OCI-M2 (cell line): ENCODE results near the gene PDHB.

Source experiments
- DNase-seq: peaks from one replicate; lab custom pipeline; 2025; ENCODE audit not compliant: unreplicated experiment; lab: John Stamatoyannopoulos, UW

Gene PDHB

GRCh38 chr3:58404396-58404795, 29.2 kb downstream of the PDHB start:
- DNase-seq = no peak

GRCh38 chr3:58403513-58404109, 30.0 kb downstream of the PDHB start:
- no peak for DNase-seq

- DNase-seq = no peak
Observed at GRCh38 chr3:58398669-58399333, 34.8 kb downstream of the PDHB start.

- DNase-seq = no peak
Observed at GRCh38 chr3:58394339-58394738, 39.3 kb downstream of the PDHB start.

GRCh38 chr3:58392181-58392580, 41.5 kb downstream of the PDHB start:
- no peak for DNase-seq

- DNase-seq = no peak
Observed at GRCh38 chr3:58391156-58391865, 42.3 kb downstream of the PDHB start.

GRCh38 chr3:58388550-58389091, 45.0 kb downstream of the PDHB start:
- no peak for DNase-seq

GRCh38 chr3:58387650-58388546, 45.7 kb downstream of the PDHB start:
- DNase-seq = no peak

GRCh38 chr3:58386626-58387365, 46.8 kb downstream of the PDHB start:
- DNase-seq = no peak

GRCh38 chr3:58384381-58385090, 49.1 kb downstream of the PDHB start:
- DNase-seq = no peak

GRCh38 chr3:58383904-58384303, 49.7 kb downstream of the PDHB start:
- no peak for DNase-seq

- no peak for DNase-seq
Observed at GRCh38 chr3:58383476-58383875, 50.2 kb downstream of the PDHB start.

GRCh38 chr3:58379351-58380073, 54.1 kb downstream of the PDHB start:
- no peak for DNase-seq

GRCh38 chr3:58377750-58378149, 55.9 kb downstream of the PDHB start:
- DNase-seq = no peak
